Panc1 (cell line): ENCODE data around the gene NEURL2. TPM values are rescaled to one million over a fixed set of nuclear protein-coding genes. Genes with fewer than 3 reads are reported as not detected.

Experiments
- ATAC-seq: fragments of 200-7000 bp; cut with Tn5 transposase; 2 replicates; pipeline ENCODE4 v1.9.1; 2020; ENCODE audit warnings: mild to moderate bottlenecking, moderate library complexity
- BruUV-seq: library from RNA; stranded (reverse); fragments of 400-500 nt; replicated peaks from 2 replicates; lab custom pipeline; 2021; lab: Mats Ljungman, UMichigan
- CTCF ChIA-PET: fragments of 300-600 bp; sonication (Branson Sonifier 250); formaldehyde crosslinking; loops from one replicate; lab custom pipeline; 2022; ENCODE audit warnings: antibody characterized with exemption; lab: Charles Lee
- POLR2A ChIA-PET: fragments of 300-600 bp; sonication (Branson Sonifier 250); formaldehyde crosslinking; loops from one replicate; lab custom pipeline; 2022; ENCODE audit warnings: antibody characterized with exemption; lab: Charles Lee
- DNase-seq: peaks from one replicate; pipeline ENCODE4 v3.0.0-alpha.2; 2010; ENCODE audit warnings: low read depth, low spot score
- H3K27ac ChIP-seq: 2 replicates; pipeline ENCODE4 v1.5.1; 2011; ENCODE audit warnings: mild to moderate bottlenecking, low read length, inconsistent platforms
- H3K27me3 ChIP-seq: fragments of 200-500 bp; sonication (Bioruptor generic); 2 replicates; pipeline ENCODE4 v1.6.0; 2014; ENCODE audit warnings: low read length, inconsistent platforms; ENCODE audit not compliant: control insufficient read depth, insufficient read depth
- H3K36me3 ChIP-seq: fragments of 200-500 bp; sonication (Bioruptor generic); 2 replicates; pipeline ENCODE4 v1.5.1; 2014; ENCODE audit warnings: inconsistent platforms, mild to moderate bottlenecking, low read length, moderate library complexity; ENCODE audit not compliant: control insufficient read depth, insufficient read depth
- H3K4me1 ChIP-seq: 2 replicates; pipeline ENCODE4 v1.5.1; 2011; ENCODE audit warnings: inconsistent platforms, mild to moderate bottlenecking, low read length, moderate library complexity; ENCODE audit not compliant: control insufficient read depth, insufficient read depth
- H3K4me3 ChIP-seq, 2 experiments: 2 replicates each; pipeline ENCODE4 v1.5.1; 2011 to 2012; ENCODE audit warnings: low read depth in 2 of 2, low read length in 2 of 2, mild to moderate bottlenecking in 2 of 2, inconsistent platforms in 1 of 2, moderate library complexity in 1 of 2
- H3K9me3 ChIP-seq: fragments of 200-500 bp; sonication (Bioruptor generic); 2 replicates; pipeline ENCODE4 v1.5.1; 2014; ENCODE audit warnings: low read depth, mild to moderate bottlenecking, inconsistent platforms, low read length, moderate library complexity; ENCODE audit not compliant: control insufficient read depth, insufficient read depth
- POLR2AphosphoS5 ChIP-seq: IDR thresholded peaks from 2 replicates; pipeline ENCODE4 v1.6.1; 2012; ENCODE audit warnings: mild to moderate bottlenecking, low read depth, low read length, moderate library complexity
- SIN3A ChIP-seq: IDR thresholded peaks from 2 replicates; pipeline ENCODE4 v1.6.1; 2012; ENCODE audit warnings: low read depth, mild to moderate bottlenecking, low read length, moderate library complexity, borderline replicate concordance; ENCODE audit not compliant: insufficient read depth
- TCF7L2 ChIP-seq: IDR thresholded peaks from 2 replicates; pipeline ENCODE4 v1.6.1; 2011; ENCODE audit warnings: mild to moderate bottlenecking, low read depth, low read length, inconsistent platforms
- in situ Hi-C: cut with HindIII; loops from 2 replicates; pipeline ENCODE4 v1.10.0; 2016; ENCODE audit warnings: low sequenced_read_pairs, low pct_unique_long_range_greater_than_20kb
- intact Hi-C: fragments of 100-400 bp; cut with micrococcal nuclease; formaldehyde crosslinking; loops from one replicate; pipeline ENCODE4 v1.10.0; 2022; ENCODE audit not compliant: unreplicated experiment
- total RNA-seq: library from RNA; stranded (reverse); gene quantifications from one replicate; pipeline ENCODE4 v1.2.1, GENCODE V29; 2021; ENCODE audit not compliant: unreplicated experiment
- TF ChIP-seq, protein P1 (sequence below), 2 experiments: IDR thresholded peaks; 2 replicates each; pipeline ENCODE4 v1.6.1; 2011 to 2012; ENCODE audit warnings: low read depth in 2 of 2, control low read depth in 1 of 2, low read length in 1 of 2, mild to moderate bottlenecking in 1 of 2, moderate library complexity in 1 of 2; ENCODE audit not compliant: insufficient read depth in 1 of 2
- TF ChIP-seq, protein P2 (sequence below): fragments of 450-650 bp; IDR thresholded peaks from 2 replicates; pipeline ENCODE4 v1.5.1; 2017; ENCODE audit warnings: mild to moderate bottlenecking

NEURL2 gene
- total RNA-seq, 1 experiment from 2014 or later: 3.0 TPM

DNA sequence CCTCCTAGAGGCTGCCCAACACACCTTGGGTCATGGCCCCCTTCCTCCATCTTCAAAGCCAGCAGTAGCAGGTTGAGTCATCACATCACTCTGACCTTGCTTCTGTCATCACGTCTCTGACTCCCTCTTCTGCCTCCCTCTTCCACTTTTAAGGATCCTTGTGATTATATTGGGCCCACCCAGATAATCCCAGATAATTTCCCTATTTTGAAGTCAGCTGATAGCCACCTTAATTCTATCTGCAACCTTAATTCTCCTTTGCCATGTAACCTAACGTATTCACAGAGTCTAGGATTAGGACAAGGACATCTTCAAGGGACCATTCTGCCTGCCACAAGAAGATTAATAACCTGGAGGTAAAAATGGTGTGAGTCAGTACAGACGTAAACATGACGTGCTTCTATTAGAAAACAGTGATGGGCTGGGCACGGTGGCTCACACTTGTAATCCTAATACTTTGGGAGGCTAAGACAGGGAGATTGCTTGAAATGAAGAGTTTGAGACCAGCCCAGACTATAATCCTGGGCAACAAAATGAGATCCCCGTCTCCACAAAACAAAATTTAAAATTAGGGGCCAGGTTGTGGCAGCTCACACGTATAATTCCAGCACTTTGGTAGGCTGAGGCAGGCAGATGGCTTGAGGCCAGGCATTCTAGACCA is 30.3 kb downstream of the NEURL2 start:
- intact Hi-C loops: no loop called here
- in situ Hi-C loops: no loop called here
- Histone ChIP-seq H3K4me3 (no peak overlapping the region), H3K27ac (no peak overlapping the region), H3K36me3 (no peaks in the 10 kb centered on the region; the same call in 1 of the 2 replicates), H3K4me1 (peaks cover 10% of the 10 kb centered on the region), H3K9me3 (no peaks in the 10 kb centered on the region), H3K27me3 (no peaks in the 10 kb centered on the region)
- no peak for ATAC-seq
- ChIA-PET CTCF (no interaction called here), POLR2A (no interaction called here)
- no peak for DNase-seq
- BruUV-seq: no TSS peak
- TF ChIP-seq TCF7L2 (no peak), SIN3A (no peak), POLR2AphosphoS5 (no peak)
- TF ChIP-seq, protein P1, sequence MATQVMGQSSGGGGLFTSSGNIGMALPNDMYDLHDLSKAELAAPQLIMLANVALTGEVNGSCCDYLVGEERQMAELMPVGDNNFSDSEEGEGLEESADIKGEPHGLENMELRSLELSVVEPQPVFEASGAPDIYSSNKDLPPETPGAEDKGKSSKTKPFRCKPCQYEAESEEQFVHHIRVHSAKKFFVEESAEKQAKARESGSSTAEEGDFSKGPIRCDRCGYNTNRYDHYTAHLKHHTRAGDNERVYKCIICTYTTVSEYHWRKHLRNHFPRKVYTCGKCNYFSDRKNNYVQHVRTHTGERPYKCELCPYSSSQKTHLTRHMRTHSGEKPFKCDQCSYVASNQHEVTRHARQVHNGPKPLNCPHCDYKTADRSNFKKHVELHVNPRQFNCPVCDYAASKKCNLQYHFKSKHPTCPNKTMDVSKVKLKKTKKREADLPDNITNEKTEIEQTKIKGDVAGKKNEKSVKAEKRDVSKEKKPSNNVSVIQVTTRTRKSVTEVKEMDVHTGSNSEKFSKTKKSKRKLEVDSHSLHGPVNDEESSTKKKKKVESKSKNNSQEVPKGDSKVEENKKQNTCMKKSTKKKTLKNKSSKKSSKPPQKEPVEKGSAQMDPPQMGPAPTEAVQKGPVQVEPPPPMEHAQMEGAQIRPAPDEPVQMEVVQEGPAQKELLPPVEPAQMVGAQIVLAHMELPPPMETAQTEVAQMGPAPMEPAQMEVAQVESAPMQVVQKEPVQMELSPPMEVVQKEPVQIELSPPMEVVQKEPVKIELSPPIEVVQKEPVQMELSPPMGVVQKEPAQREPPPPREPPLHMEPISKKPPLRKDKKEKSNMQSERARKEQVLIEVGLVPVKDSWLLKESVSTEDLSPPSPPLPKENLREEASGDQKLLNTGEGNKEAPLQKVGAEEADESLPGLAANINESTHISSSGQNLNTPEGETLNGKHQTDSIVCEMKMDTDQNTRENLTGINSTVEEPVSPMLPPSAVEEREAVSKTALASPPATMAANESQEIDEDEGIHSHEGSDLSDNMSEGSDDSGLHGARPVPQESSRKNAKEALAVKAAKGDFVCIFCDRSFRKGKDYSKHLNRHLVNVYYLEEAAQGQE (IDR thresholded peaks at IDR 0.05; ENCODE audit: insufficient read depth in 1 of 2, low read depth in 2 of 2, low read length in 1 of 2): no peak
- TF ChIP-seq, protein P2, sequence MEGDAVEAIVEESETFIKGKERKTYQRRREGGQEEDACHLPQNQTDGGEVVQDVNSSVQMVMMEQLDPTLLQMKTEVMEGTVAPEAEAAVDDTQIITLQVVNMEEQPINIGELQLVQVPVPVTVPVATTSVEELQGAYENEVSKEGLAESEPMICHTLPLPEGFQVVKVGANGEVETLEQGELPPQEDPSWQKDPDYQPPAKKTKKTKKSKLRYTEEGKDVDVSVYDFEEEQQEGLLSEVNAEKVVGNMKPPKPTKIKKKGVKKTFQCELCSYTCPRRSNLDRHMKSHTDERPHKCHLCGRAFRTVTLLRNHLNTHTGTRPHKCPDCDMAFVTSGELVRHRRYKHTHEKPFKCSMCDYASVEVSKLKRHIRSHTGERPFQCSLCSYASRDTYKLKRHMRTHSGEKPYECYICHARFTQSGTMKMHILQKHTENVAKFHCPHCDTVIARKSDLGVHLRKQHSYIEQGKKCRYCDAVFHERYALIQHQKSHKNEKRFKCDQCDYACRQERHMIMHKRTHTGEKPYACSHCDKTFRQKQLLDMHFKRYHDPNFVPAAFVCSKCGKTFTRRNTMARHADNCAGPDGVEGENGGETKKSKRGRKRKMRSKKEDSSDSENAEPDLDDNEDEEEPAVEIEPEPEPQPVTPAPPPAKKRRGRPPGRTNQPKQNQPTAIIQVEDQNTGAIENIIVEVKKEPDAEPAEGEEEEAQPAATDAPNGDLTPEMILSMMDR: no peak

DNA sequence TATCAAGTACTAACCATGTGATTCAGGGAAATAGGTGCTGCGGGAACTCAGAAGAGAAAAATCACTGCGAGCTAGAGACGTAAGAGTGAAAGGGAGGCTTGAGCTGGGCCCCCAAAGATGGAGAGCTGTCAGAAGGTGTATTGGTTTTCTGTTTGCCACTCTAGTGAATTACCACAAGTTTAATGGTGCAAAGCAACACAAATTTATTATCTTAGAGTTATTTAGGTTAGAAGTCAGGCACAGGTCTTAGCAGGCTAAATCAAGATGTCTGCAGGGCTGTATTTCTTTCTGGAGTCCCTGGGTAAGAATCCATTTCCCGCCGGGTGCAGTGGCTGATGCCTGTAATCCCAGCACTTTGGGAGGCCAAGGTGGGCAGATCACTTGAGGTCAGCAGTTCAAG is 31.1 kb downstream of the NEURL2 start:
- Histone ChIP-seq H3K36me3 (no peaks in the 10 kb centered on the region; the same call in 1 of the 2 replicates), H3K4me1 (peaks cover 10% of the 10 kb centered on the region), H3K27me3 (no peaks in the 10 kb centered on the region), H3K4me3 (no peak overlapping the region), H3K9me3 (no peaks in the 10 kb centered on the region), H3K27ac (no peak overlapping the region)
- DNase-seq (no peak), ATAC-seq (no peak)
- in situ Hi-C loops (no loop called here), intact Hi-C loops (no loop called here)
- TF ChIP-seq TCF7L2: no peak
- TF ChIP-seq POLR2AphosphoS5: no peak
- TF ChIP-seq, protein P2: no peak
- no peak for TF ChIP-seq SIN3A
- TF ChIP-seq, protein P1 (IDR thresholded peaks at IDR 0.05; ENCODE audit: insufficient read depth in 1 of 2, low read depth in 2 of 2, low read length in 1 of 2): no peak
- ChIA-PET POLR2A (no interaction called here), CTCF (no interaction called here)
- BruUV-seq: no TSS peak
